Thyroid gland (tissue), 4 donors: ENCODE data around the gene FOXR1.

ENCODE experiments used
- CTCF ChIP-seq, 6 experiments: fragments of 200-600 bp in 3 of 6; fragments of 450-650 bp in 3 of 6; sonication (generic) in 3 of 6; IDR thresholded peaks; one replicate each; pipeline ENCODE4 v1.5.1; 2016 to 2019; ENCODE audit warnings: antibody characterized with exemption in 6 of 6, mild to moderate bottlenecking in 2 of 6, inconsistent platforms in 1 of 6, moderate library complexity in 1 of 6
- POLR2A ChIP-seq, 2 donors: fragments of 450-650 bp; IDR thresholded peaks; one replicate each; pipeline ENCODE4 v1.6.1; 2017; ENCODE audit warnings: antibody characterized with exemption in 2 of 2, mild to moderate bottlenecking in 2 of 2, moderate library complexity in 1 of 2

- no peak for TF ChIP-seq CTCF (IDR thresholded peaks at IDR 0.05)
- TF ChIP-seq POLR2A (IDR thresholded peaks at IDR 0.05), result no peak
Measured at GRCh38 chr11:118948000-118948399, 23.6 kb upstream of the FOXR1 start.
